Neural crest cell (in vitro differentiated cells): ENCODE measurements around the gene ANGPT4. TPM values are rescaled to one million over a fixed set of nuclear protein-coding genes. Genes with fewer than 3 reads are reported as not detected.

ENCODE experiments used
- DNase-seq: peaks from one replicate; pipeline ENCODE4 v3.0.0; 2021; ENCODE audit warnings: low read depth, mixed read lengths, low spot score
- H3K27ac Mint-ChIP-seq: one replicate; pipeline ENCODE4 v1.8.0; 2021; ENCODE audit warnings: mild to moderate bottlenecking, mixed read lengths; ENCODE audit not compliant: unreplicated experiment
- H3K27me3 Mint-ChIP-seq: 2 replicates; pipeline ENCODE4 v1.8.0; 2021; ENCODE audit warnings: low read depth, mild to moderate bottlenecking, mixed read lengths
- H3K36me3 Mint-ChIP-seq: 2 replicates; pipeline ENCODE4 v1.8.0; 2021; ENCODE audit warnings: low read depth, mild to moderate bottlenecking, mixed read lengths
- H3K4me1 Mint-ChIP-seq: 2 replicates; pipeline ENCODE4 v1.8.0; 2021; ENCODE audit warnings: mixed read lengths
- H3K4me3 Mint-ChIP-seq: one replicate; pipeline ENCODE4 v1.8.0; 2021; ENCODE audit warnings: mild to moderate bottlenecking, mixed read lengths
- H3K9me3 Mint-ChIP-seq: 2 replicates; pipeline ENCODE4 v1.8.0; 2021; ENCODE audit warnings: mixed read lengths
- CTCF ChIP-seq: fragments of 200-600 bp; sonication (generic); conservative IDR thresholded peaks from 2 replicates; pipeline ENCODE4 v1.5.0; 2021; ENCODE audit warnings: antibody characterized with exemption, mild to moderate bottlenecking
- total RNA-seq: library from RNA; stranded (reverse); gene quantifications from 2 replicates; pipeline ENCODE4 v1.2.1, GENCODE V29; 2021

The ANGPT4 gene
- total RNA-seq, 1 donor from 2014 or later: 0.07 TPM

- H3K4me1 Mint-ChIP-seq: no peaks in the 10 kb centered on the region
- no peak overlapping the region for H3K27ac Mint-ChIP-seq
- TF ChIP-seq CTCF: no peak
- H3K27me3 Mint-ChIP-seq: peaks cover 29% of the 10 kb centered on the region
- H3K9me3 Mint-ChIP-seq: no peaks in the 10 kb centered on the region
- H3K36me3 Mint-ChIP-seq: no peaks in the 10 kb centered on the region
- no peak overlapping the region for H3K4me3 Mint-ChIP-seq
- DNase-seq: no peak
Measured at GRCh38 chr20:959996-960615, 44.0 kb upstream of the ANGPT4 start.

- TF ChIP-seq CTCF: no peak
- no peak for DNase-seq
- no peaks in the 10 kb centered on the region for H3K36me3 Mint-ChIP-seq
- H3K27me3 Mint-ChIP-seq: peaks cover 35% of the 10 kb centered on the region
- H3K9me3 Mint-ChIP-seq: no peaks in the 10 kb centered on the region
- H3K27ac Mint-ChIP-seq: no peak overlapping the region
- H3K4me3 Mint-ChIP-seq: no peak overlapping the region
- H3K4me1 Mint-ChIP-seq: no peaks in the 10 kb centered on the region
Measured at GRCh38 chr20:958936-959815, 43.0 kb upstream of the ANGPT4 start.

- no peaks in the 10 kb centered on the region for H3K36me3 Mint-ChIP-seq
- no peaks in the 10 kb centered on the region for H3K4me1 Mint-ChIP-seq
- H3K27me3 Mint-ChIP-seq: peaks cover 43% of the 10 kb centered on the region
- peak; percentile 29 for TF ChIP-seq CTCF
- DNase-seq: no peak
- H3K9me3 Mint-ChIP-seq: no peaks in the 10 kb centered on the region
- no peak overlapping the region for H3K27ac Mint-ChIP-seq
- no peak overlapping the region for H3K4me3 Mint-ChIP-seq
Measured at GRCh38 chr20:957544-957943, 41.4 kb upstream of the ANGPT4 start.

- TF ChIP-seq CTCF: peak; percentile 98
Measured at GRCh38 chr20:956330-956951, 40.3 kb upstream of the ANGPT4 start.

GRCh38 chr20:955656-956055 lies 39.5 kb upstream of the ANGPT4 start:
- no peak for TF ChIP-seq CTCF
- Mint-ChIP-seq H3K4me1 (no peaks in the 10 kb centered on the region), H3K36me3 (no peaks in the 10 kb centered on the region), H3K27me3 (peaks cover 46% of the 10 kb centered on the region), H3K4me3 (no peak overlapping the region), H3K9me3 (no peaks in the 10 kb centered on the region), H3K27ac (no peak overlapping the region)
- no peak for DNase-seq

More at GRCh38 chr20:956330-956951, 40.3 kb upstream of the ANGPT4 start:
- DNase-seq: peak; percentile 79
- H3K27ac Mint-ChIP-seq: no peak overlapping the region
- no peaks in the 10 kb centered on the region for H3K9me3 Mint-ChIP-seq
- peaks cover 48% of the 10 kb centered on the region for H3K27me3 Mint-ChIP-seq
- H3K4me3 Mint-ChIP-seq: no peak overlapping the region
- no peaks in the 10 kb centered on the region for H3K36me3 Mint-ChIP-seq
- no peaks in the 10 kb centered on the region for H3K4me1 Mint-ChIP-seq
